Measurements from ENCODE around the gene ZDHHC11.
"Not testable (repeated sequence)": the region's sequence is repeated elsewhere in the genome, so short reads cannot be mapped to it uniquely, and the experiment has no call there.

Gene ZDHHC11

GRCh38 chr5:845031-845675, 5.6 kb downstream of the ZDHHC11 start:
- DNase-seq (ENCODE audit: low read depth in 2 of 2) = not testable (repeated sequence)

GRCh38 chr5:844426-844825, 6.4 kb downstream of the ZDHHC11 start:
- not testable (repeated sequence) for DNase-seq (ENCODE audit: low read depth in 2 of 2)

- DNase-seq (ENCODE audit: low read depth in 2 of 2) = not testable (repeated sequence)
Observed at GRCh38 chr5:843926-844325, 6.9 kb downstream of the ZDHHC11 start.

DNA sequence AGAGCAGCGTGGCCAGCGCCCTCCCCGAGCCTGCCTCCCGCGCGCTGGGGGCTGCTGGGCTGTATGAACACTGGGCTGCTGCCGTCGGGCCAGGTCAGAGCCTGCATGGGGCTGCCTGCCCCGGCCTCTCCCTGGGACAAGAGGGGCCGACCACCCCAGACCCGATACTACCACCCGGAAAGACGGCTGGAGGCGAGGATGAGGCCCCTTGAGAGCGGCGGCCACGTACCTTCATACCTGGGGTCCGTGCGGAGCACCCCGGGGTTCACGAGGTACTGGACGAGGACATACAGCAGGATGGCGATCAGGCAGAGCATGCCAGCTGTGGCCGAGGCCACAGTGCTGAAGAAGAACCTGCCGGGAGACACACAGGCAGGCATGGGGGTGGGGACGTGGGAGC, 7.4 kb downstream of the ZDHHC11 start:
- DNase-seq (ENCODE audit: low read depth in 2 of 2) = not testable (repeated sequence)

DNA sequence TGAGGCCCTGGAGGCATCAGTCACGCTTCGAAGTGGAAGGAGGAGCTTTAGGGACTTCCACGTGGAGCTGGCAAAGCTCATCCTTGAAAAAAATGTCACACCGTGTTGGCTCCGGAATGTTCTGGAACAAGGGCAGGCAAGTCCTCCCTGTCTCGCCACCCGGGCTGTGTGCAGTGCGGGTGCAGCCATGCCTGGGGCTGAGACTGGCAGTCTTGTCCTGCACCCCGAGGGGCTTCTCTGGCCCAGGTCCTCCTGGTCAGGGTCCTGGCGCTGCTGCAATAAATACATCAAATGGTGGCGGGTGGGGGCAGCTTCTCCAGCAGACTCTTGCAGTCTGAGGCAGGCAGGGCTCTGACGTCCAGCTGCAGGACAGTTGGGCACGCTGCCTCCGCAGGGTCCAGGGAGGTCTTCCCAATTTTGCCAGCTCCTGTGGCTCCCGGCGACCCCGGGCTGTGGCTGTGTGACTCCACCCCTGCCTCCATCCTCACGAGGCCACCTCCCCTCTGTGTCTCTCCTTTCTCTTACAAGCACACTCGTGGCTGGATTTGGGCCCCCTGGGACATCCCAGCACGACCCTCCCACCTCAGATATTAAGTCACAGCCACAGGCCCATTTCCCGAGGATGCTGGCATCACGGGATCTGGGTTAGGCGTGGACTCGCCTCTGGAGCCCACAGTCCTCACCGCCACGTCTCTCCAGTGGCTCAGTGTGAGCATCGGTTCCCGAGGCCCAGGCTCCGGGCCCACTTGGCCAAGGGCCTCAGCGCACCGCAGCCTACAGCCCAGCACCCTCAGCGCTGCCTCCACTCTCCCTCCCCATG, 8.2 kb downstream of the ZDHHC11 start:
- DNase-seq (ENCODE audit: low read depth in 2 of 2) = not testable (repeated sequence)

GRCh38 chr5:841531-842401, 9.0 kb downstream of the ZDHHC11 start:
- DNase-seq (ENCODE audit: low read depth in 2 of 2) = not testable (repeated sequence)

GRCh38 chr5:840974-841435, 9.8 kb downstream of the ZDHHC11 start:
- not testable (repeated sequence) for DNase-seq (ENCODE audit: low read depth in 2 of 2)

GRCh38 chr5:840118-840973, 10.4 kb downstream of the ZDHHC11 start:
- DNase-seq (ENCODE audit: low read depth in 2 of 2) = not testable (repeated sequence)

- DNase-seq (ENCODE audit: low read depth in 2 of 2) = not testable (repeated sequence)
Observed at GRCh38 chr5:838431-838851, 12.3 kb downstream of the ZDHHC11 start.

GRCh38 chr5:837621-838121, 13.1 kb downstream of the ZDHHC11 start:
- DNase-seq (ENCODE audit: low read depth in 2 of 2) = not testable (repeated sequence)

DNA sequence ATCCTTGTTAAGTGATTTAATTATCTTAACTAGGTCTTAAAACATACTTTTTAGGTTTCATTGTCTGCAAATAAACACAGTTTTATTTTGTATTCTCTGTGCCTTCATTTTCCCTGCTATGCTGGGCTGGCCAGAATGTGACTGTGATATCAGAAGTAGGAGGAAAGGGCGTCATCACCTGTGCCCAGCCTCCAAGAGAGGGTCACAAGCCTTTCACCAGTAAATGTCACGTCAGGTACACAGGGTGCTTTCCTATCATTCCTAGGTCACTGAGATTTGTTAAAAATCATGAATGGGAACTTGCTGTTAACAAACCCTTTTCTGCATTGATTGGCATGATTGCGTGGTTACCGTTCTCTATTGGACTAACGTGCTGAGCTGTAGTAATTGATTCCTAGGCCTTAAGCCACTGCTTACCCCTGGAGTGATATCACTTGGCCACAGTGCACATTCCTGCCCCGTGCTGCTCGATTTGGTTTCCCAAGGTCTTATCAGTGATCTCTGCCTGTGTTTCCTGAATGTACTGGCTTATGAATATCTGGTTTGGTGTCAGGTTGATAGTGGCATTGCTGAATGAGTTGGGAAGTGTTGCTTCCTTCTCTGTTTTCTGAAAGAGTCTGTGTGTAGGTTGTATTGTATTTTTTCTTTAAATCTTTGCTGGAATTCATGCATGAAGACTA, 14.7 kb downstream of the ZDHHC11 start:
- DNase-seq (ENCODE audit: low read depth in 2 of 2) = not testable (repeated sequence)

GRCh38 chr5:834013-834412, 16.8 kb downstream of the ZDHHC11 start:
- DNase-seq (ENCODE audit: low read depth in 2 of 2) = not testable (repeated sequence)

DNA sequence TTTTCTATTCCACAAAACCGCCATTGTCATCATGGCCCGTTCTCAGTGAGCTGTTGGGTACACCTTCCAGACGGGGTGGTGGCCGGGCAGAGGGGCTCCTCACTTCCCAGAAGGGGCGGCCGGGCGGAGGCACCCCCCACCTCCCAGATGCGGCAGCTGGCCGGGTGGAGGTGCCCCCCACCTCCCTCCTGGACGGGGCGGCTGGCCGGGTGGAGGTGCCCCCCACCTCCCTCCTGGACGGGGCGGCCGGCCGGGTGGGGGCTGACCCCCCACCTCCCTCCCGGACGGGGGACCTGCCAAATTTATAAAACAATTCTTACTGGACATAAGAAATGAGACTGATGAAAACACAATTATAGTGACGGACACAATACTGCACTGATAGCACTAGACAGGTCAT, 22.6 kb downstream of the ZDHHC11 start:
- DNase-seq (ENCODE audit: low read depth in 2 of 2) = not testable (repeated sequence)

GRCh38 chr5:825544-825943, 25.2 kb downstream of the ZDHHC11 start:
- DNase-seq (ENCODE audit: low read depth in 2 of 2) = not testable (repeated sequence)

DNA sequence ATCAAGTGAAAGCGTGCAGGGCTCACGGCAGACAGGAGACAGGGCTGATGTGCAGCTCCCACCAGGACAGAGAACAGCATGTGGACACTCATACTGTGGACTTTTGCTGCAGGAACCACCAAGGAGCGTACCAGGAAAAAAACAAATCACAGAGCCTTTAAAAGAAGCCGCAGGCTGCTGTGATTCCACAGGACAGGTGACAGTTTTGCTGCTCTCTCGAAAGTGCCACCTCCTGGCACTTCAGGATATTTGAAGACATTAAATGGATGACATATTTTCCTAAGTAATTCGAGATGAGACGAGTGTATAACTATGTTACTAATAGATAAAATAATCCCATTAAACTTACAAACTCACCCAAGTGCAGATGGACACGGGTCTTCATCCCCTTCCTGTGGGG, 29.3 kb downstream of the ZDHHC11 start:
- DNase-seq (ENCODE audit: low read depth in 2 of 2) = no peak

DNA sequence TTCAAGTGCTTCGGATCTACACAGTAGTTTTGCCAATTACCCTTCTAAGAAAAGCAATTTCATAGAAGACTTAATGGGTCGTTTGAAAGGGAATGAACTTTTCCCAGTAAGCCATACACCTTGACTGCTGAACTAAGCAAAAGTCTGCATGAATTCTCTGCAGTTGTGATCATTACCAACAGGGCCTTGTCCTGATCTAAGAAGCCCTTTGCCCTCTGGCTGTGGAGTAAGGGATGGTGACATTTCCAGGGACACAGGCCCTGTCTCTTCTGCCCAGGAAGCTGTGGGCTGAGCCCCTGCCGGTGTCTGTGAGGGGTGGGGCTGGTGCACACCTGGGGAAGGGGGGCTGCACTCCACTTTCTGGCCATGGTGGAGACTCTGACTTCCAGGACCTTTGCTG, 30.5 kb downstream of the ZDHHC11 start:
- no peak for DNase-seq (ENCODE audit: low read depth in 2 of 2)

GRCh38 chr5:819078-819477, 31.7 kb downstream of the ZDHHC11 start:
- DNase-seq (ENCODE audit: low read depth in 2 of 2) = no peak

- DNase-seq (ENCODE audit: low read depth in 2 of 2) = no peak
Observed at GRCh38 chr5:816176-816575, 34.6 kb downstream of the ZDHHC11 start.

DNA sequence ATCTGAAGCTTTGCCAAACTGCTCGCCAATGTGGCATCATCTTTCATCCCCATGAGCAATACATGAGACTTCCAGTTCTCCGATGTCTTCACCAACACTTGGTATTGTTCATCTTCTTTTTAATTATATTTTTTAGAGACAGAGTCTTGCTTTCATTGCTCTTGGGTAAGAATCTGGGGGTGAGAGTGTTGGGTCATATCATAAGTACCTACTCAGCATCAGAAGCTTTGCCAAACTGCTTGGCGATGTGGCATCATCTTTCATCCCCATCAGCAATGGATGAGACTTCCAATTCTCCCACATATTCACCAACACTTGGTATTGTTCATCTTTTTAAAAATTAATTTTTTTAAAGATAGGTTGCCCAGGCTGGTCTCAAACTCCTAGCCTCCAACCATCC, 35.3 kb downstream of the ZDHHC11 start:
- no peak for DNase-seq (ENCODE audit: low read depth in 2 of 2)

DNA sequence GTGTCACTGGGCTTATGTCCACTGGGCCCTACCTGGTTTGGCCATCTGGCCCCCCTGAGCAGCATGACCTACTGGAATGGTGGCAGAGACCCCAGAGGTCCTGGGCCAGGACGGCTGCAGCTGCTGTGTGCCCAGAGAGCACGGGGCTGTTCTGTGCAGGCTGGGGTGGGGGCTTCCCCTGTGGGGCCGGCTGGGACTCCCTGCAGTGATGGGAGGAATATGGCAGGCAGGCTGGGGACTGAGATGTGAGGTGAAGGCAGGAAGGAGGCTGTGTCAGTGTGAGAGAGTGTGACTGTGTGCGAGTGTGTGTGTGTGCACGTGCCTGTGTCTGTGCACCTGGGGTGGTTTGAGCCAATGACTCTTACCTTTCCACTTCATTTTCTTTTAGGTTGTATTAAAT, 37.2 kb downstream of the ZDHHC11 start:
- DNase-seq (ENCODE audit: low read depth in 2 of 2) = not testable (repeated sequence)
